Vagina (tissue), 2 donors: ENCODE results near the gene CDK14. TPM values are rescaled to one million over a fixed set of nuclear protein-coding genes. Genes with fewer than 3 reads are reported as not detected.

ENCODE experiments used
- DNase-seq, 2 donors: peaks; one replicate each; pipeline ENCODE4 v3.0.0-alpha.2; 2017; ENCODE audit errors: extremely low spot score in 2 of 2
- H3K27ac ChIP-seq: fragments of 200-600 bp; sonication (generic); one replicate; pipeline ENCODE4 v1.5.1; 2019
- H3K27me3 ChIP-seq: fragments of 200-600 bp; sonication (generic); one replicate; pipeline ENCODE4 v1.5.1; 2019
- H3K36me3 ChIP-seq, 2 donors: fragments of 200-600 bp; sonication (generic); one replicate each; pipeline ENCODE4 v1.5.1; 2017 to 2019
- H3K4me1 ChIP-seq: fragments of 200-600 bp; sonication (generic); one replicate; pipeline ENCODE4 v1.5.1; 2019
- H3K4me3 ChIP-seq, 2 donors: fragments of 200-600 bp; sonication (generic); 1 replicate in 1 of 2; 2 replicates in 1 of 2; pipeline ENCODE4 v1.5.1; 2016 to 2019
- H3K9me3 ChIP-seq: fragments of 200-600 bp; sonication (generic); one replicate; pipeline ENCODE4 v1.5.1; 2019
- POLR2A ChIP-seq, 2 donors: fragments of 450-650 bp; IDR thresholded peaks; one replicate each; pipeline ENCODE4 v1.6.1; 2017; ENCODE audit warnings: antibody characterized with exemption in 2 of 2, mild to moderate bottlenecking in 2 of 2, moderate library complexity in 2 of 2
- POLR2AphosphoS5 ChIP-seq, 2 donors: sonication (generic); formaldehyde crosslinking; IDR thresholded peaks; one replicate each; pipeline ENCODE4 v1.9.0; 2017; ENCODE audit warnings: antibody characterized with exemption in 2 of 2, mild to moderate bottlenecking in 2 of 2, low read depth in 1 of 2; ENCODE audit not compliant: insufficient read depth in 1 of 2
- intact Hi-C: fragments of 100-400 bp; cut with DNase I; formaldehyde crosslinking; loops from one replicate; pipeline ENCODE4 v1.15.1; 2023
- total RNA-seq: library from RNA; depleted of rRNA; stranded (reverse); fragments of >200 nt; gene quantifications from one replicate; pipeline ENCODE4 v1.2.3, GENCODE V29; 2016
- TF ChIP-seq, protein P1 (sequence below), 3 experiments: fragments of 450-650 bp in 2 of 3; fragments of 200-600 bp in 1 of 3; sonication (generic) in 1 of 3; IDR thresholded peaks; one replicate each; pipeline ENCODE4 v1.5.1; 2017 to 2019; ENCODE audit warnings: antibody characterized with exemption in 3 of 3, mild to moderate bottlenecking in 2 of 3, moderate library complexity in 2 of 3

Gene CDK14
- total RNA-seq, 1 donor from 2014 or later = 21.6 TPM

DNA sequence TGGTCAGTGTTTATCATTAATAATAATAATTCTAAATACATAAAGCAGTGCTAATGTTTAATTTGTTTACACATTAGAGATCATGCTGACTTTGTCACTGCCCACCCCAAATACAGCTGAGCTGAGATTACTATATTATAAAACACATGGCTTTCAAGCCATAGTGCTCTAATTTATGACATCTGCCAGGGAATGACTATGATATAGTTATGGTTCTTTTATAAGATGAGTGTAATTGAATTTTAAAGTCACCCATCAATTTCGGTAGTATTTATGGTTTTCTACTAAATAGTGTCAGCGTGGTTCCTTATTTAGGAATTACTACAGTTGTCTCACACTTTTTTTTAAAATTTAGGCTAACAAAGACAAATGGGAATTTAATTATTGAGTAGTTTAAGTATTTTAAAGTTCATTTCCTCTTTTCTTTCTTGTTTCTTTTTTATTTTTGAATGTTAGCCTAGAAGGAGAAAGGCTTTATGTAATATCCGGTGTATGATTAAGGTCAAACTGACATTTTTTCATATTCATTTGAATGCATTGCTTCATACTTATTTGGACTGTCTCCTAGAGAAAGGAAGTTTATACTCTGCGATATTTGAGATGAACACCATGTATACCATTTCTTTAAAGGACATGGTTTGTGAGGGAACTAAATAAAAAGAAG, 3.9 kb downstream of the CDK14 start:
- no peak for DNase-seq
- intact Hi-C loops = no loop called here
- TF ChIP-seq POLR2AphosphoS5 (IDR thresholded peaks at IDR 0.05; ENCODE audit: insufficient read depth in 1 of 2, low read depth in 1 of 2) (no peak), POLR2A (IDR thresholded peaks at IDR 0.05) (no peak)
- TF ChIP-seq, protein P1, sequence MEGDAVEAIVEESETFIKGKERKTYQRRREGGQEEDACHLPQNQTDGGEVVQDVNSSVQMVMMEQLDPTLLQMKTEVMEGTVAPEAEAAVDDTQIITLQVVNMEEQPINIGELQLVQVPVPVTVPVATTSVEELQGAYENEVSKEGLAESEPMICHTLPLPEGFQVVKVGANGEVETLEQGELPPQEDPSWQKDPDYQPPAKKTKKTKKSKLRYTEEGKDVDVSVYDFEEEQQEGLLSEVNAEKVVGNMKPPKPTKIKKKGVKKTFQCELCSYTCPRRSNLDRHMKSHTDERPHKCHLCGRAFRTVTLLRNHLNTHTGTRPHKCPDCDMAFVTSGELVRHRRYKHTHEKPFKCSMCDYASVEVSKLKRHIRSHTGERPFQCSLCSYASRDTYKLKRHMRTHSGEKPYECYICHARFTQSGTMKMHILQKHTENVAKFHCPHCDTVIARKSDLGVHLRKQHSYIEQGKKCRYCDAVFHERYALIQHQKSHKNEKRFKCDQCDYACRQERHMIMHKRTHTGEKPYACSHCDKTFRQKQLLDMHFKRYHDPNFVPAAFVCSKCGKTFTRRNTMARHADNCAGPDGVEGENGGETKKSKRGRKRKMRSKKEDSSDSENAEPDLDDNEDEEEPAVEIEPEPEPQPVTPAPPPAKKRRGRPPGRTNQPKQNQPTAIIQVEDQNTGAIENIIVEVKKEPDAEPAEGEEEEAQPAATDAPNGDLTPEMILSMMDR (IDR thresholded peaks at IDR 0.05) = no peak

DNA sequence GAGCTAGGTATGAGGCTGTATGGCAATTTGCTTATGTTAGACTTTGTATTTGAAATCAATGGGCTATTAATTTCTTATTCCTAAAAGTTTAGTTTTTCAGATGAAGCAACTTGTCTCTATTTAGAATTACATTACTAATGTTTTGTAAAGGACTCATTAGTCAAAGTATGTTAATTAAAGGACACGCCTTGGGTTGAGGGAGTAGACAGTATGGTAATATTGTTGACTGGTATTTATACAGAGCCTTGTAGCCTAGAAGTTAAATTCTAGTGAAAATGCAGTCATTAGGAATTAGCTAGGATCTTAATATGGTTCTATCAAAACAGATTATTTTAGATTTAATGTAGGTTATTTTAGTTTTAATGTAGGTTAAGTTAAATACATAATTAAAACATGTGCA, 6.2 kb downstream of the CDK14 start:
- DNase-seq = no peak
- no peak overlapping the region for H3K4me3 ChIP-seq
- no peaks in the 10 kb centered on the region for H3K4me1 ChIP-seq
- H3K9me3 ChIP-seq = no peaks in the 10 kb centered on the region
- no peak overlapping the region for H3K27ac ChIP-seq
- H3K27me3 ChIP-seq = no peaks in the 10 kb centered on the region
- intact Hi-C loops = no loop called here
- H3K36me3 ChIP-seq = no peaks in the 10 kb centered on the region
- no peak for TF ChIP-seq POLR2A (IDR thresholded peaks at IDR 0.05)
- TF ChIP-seq, protein P1 (IDR thresholded peaks at IDR 0.05) = no peak
- TF ChIP-seq POLR2AphosphoS5 (IDR thresholded peaks at IDR 0.05; ENCODE audit: insufficient read depth in 1 of 2, low read depth in 1 of 2) = no peak

More for the DNA sequence above, 3.9 kb downstream of the CDK14 start:
- H3K27me3 ChIP-seq = no peaks in the 10 kb centered on the region
- H3K27ac ChIP-seq = no peak overlapping the region
- H3K9me3 ChIP-seq = no peaks in the 10 kb centered on the region
- H3K4me1 ChIP-seq = no peaks in the 10 kb centered on the region
- H3K36me3 ChIP-seq = no peaks in the 10 kb centered on the region
- no peak overlapping the region for H3K4me3 ChIP-seq

DNA sequence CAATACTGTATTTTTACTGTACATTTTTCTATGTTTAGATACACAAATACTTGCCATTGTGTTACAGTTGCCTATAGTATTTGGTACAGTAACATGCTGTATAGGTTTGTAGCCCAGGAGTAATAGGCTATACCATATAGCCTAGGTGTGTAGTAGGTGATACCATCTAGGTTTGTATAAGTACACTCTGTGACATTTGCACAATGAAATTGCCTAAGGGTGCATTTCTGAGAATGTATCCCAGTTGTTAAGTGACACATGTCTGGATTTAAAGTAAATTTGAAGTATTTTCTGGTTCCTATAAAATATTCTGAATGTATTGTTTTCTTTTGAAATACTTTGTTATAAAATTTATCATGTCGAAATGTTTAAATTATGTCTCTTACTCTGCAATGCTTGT, 7.2 kb downstream of the CDK14 start:
- intact Hi-C loops = no loop called here
- Histone ChIP-seq H3K4me1 (no peaks in the 10 kb centered on the region), H3K4me3 (no peak overlapping the region), H3K36me3 (no peaks in the 10 kb centered on the region), H3K27me3 (no peaks in the 10 kb centered on the region), H3K27ac (no peak overlapping the region), H3K9me3 (no peaks in the 10 kb centered on the region)
- TF ChIP-seq POLR2AphosphoS5 (IDR thresholded peaks at IDR 0.05; ENCODE audit: insufficient read depth in 1 of 2, low read depth in 1 of 2) = no peak
- TF ChIP-seq, protein P1 (IDR thresholded peaks at IDR 0.05) = no peak
- TF ChIP-seq POLR2A (IDR thresholded peaks at IDR 0.05) = no peak
- DNase-seq = no peak

DNA sequence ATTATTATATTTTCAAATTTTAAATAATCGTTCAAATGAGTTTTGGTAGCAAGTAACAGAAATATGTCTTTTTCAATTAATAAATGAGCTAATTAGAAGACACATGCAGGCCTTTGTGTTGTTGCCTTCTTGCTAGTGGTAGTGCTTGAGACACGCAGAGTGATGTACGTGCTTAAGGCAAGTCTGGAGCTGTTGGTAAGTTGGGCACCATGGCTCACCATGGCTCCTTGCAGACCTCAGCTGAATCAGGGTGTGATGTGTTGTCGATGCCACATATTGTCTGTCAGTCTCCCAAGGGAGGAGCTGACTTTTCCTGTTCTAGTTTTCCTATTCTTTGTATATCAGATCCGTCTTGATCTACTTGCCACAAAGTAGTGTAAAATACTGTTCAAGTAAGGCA, 8.3 kb downstream of the CDK14 start:
- Histone ChIP-seq H3K4me1 (no peaks in the 10 kb centered on the region), H3K27ac (no peak overlapping the region), H3K27me3 (no peaks in the 10 kb centered on the region), H3K4me3 (no peak overlapping the region), H3K9me3 (no peaks in the 10 kb centered on the region), H3K36me3 (no peaks in the 10 kb centered on the region)
- intact Hi-C loops = no loop called here
- TF ChIP-seq, protein P1 (IDR thresholded peaks at IDR 0.05) = no peak
- no peak for TF ChIP-seq POLR2AphosphoS5 (IDR thresholded peaks at IDR 0.05; ENCODE audit: insufficient read depth in 1 of 2, low read depth in 1 of 2)
- no peak for TF ChIP-seq POLR2A (IDR thresholded peaks at IDR 0.05)
- no peak for DNase-seq

DNA sequence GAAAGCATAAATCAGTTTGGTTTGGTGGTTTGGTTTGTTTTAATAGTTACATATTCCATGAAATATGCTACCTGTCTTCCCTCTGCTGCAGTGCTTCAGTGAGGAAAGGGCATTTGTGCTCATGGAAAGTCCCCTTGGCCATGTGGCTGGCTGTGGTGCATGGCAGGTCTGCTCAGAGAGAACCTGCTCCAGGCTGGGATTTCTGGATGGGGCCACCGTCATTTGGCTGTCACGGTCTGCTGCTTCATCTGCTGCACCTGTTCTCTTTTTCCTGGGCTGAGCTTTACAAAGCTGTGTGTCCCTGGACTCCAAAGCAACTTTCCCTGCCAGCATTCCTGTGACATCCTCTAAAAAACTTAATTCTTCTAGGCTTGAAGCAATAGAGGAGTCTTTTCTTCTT, 8.9 kb downstream of the CDK14 start:
- TF ChIP-seq POLR2A (IDR thresholded peaks at IDR 0.05) = no peak
- TF ChIP-seq, protein P1 (IDR thresholded peaks at IDR 0.05) = no peak
- no peak for TF ChIP-seq POLR2AphosphoS5 (IDR thresholded peaks at IDR 0.05; ENCODE audit: insufficient read depth in 1 of 2, low read depth in 1 of 2)
- H3K4me3 ChIP-seq = no peak overlapping the region
- no peaks in the 10 kb centered on the region for H3K9me3 ChIP-seq
- no peak for DNase-seq
- intact Hi-C loops = no loop called here
- H3K27me3 ChIP-seq = no peaks in the 10 kb centered on the region
- H3K4me1 ChIP-seq = no peaks in the 10 kb centered on the region
- no peak overlapping the region for H3K27ac ChIP-seq
- H3K36me3 ChIP-seq = no peaks in the 10 kb centered on the region
